Esophagus muscularis mucosa (tissue), 4 donors: ENCODE results near the gene RSAD1.

Experiments used
- CTCF ChIP-seq, 3 experiments: fragments of 200-600 bp in 2 of 3; fragments of 450-650 bp in 1 of 3; sonication (generic) in 2 of 3; IDR thresholded peaks; one replicate each; pipeline ENCODE4 v1.5.1; 2017 to 2019; ENCODE audit warnings: antibody characterized with exemption in 3 of 3, mild to moderate bottlenecking in 2 of 3, moderate library complexity in 1 of 3
- EP300 ChIP-seq: sonication (generic); formaldehyde crosslinking; IDR thresholded peaks from one replicate; pipeline ENCODE4 v1.6.1; 2017; ENCODE audit warnings: antibody characterized with exemption
- POLR2A ChIP-seq: fragments of 450-650 bp; IDR thresholded peaks from one replicate; pipeline ENCODE4 v1.6.1; 2017; ENCODE audit warnings: antibody characterized with exemption, moderate library complexity, mild to moderate bottlenecking, low read depth
- POLR2AphosphoS5 ChIP-seq, 2 donors: sonication (generic); formaldehyde crosslinking; IDR thresholded peaks; one replicate each; pipeline ENCODE4 v1.6.1; 2017; ENCODE audit warnings: antibody characterized with exemption in 2 of 2

GRCh38 chr17:50477976-50478375 lies 684 bp upstream of the RSAD1 start:
- TF ChIP-seq EP300: no peak
- no peak for TF ChIP-seq CTCF (IDR thresholded peaks at IDR 0.05)
- no peak for TF ChIP-seq POLR2AphosphoS5 (IDR thresholded peaks at IDR 0.05)
- no peak for TF ChIP-seq POLR2A
